Measurements from ENCODE around the gene RHNO1.

- no peak for TF ChIP-seq EZH2 (IDR thresholded peaks at IDR 0.05; ENCODE audit: borderline replicate concordance, low read depth, low read length, severe bottlenecking)
- TF ChIP-seq CTCF (IDR thresholded peaks at IDR 0.05; ENCODE audit: borderline replicate concordance, extremely low read depth, low read length, poor library complexity, severe bottlenecking) = no peak
These were observed 21.0 kb upstream of the RHNO1 start for GRCh38 chr12:2856051-2856450.
